GM12892 (cell line): ENCODE measurements around the gene FUT7.

ENCODE experiments used
- POLR2A ChIP-seq: IDR thresholded peaks from 2 replicates; pipeline ENCODE4 v1.6.1; 2011; ENCODE audit warnings: low read depth, low read length, control low read depth
- POLR2AphosphoS5 ChIP-seq: IDR thresholded peaks from 2 replicates; pipeline ENCODE4 v1.6.1; 2011; ENCODE audit warnings: low read depth, low read length, control low read depth
- TAF1 ChIP-seq: IDR thresholded peaks from 2 replicates; pipeline ENCODE4 v1.6.1; 2011; ENCODE audit warnings: low read depth, mild to moderate bottlenecking, control low read depth, low read length, borderline replicate concordance

DNA sequence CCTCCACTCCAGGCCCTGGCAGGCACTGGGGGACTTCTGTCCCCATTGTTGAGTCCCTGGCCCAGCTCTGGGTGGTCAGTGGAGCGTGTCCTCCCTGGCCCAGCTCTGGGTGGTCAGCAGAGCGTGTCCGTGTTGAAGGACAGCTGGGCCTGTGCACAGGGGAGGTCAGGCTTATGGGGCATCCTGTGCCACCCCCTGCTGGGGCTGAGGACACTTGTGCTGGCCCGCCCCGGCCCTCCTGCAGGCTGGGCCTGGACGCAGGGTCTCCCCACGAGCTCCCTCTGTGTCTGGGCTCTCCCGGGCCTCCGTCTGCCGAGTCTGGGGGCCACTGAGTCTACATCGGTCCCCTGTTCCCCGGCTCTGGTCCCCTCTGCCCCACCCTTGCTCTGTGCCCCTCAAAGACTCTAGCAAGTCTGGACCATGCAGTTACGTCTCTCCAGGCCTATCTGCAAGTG, 24.0 kb downstream of the FUT7 start:
- TF ChIP-seq POLR2A (no peak), POLR2AphosphoS5 (no peak), TAF1 (no peak)
